ENCODE data around the gene TSHZ2. TPM values are rescaled to one million over a fixed set of nuclear protein-coding genes. Genes with fewer than 3 reads are reported as not detected.

The TSHZ2 gene
- total and polyA plus RNA-seq, 2 of the 4 experiments (the other 2 are of a cell fraction): under 0.01 to 0.02 TPM

DNA sequence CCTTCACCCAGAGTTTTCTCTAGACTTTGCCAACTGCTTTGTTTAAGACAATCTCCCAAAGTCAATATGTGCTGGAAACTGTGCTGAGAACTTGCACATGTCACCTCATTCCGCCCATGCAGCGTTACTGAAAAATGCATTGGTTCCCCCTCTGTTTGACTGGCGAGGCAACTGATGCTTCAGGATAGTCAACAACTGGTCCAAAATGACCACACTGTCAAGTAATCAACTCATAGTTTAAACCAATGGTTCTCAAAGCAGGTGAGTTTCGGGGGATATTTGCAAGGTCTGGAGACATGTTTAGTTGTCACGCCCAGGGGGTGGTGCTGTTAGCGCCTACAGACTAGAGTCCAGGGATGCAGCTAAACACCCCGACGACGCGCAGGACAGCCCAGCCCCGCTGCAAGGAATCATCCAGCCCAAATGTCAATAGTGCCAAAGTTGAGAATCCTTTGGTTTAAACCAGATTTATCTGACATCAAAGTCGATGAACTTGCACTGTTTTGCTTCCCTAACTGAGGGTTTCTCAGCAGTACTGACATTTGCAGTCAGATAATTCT is 451.5 kb downstream of the TSHZ2 start:
- ATAC-seq (ENCODE audit: low read depth): no peak
- H3K9me3 ChIP-seq (ENCODE audit: control insufficient read depth, insufficient read depth, low read length): no peaks in the 10 kb centered on the region
- no peak overlapping the region for H4K5ac ChIP-seq (ENCODE audit: low read depth, low read length)
- H2BK20ac ChIP-seq (ENCODE audit: low read depth, low read length): no peak overlapping the region
- in situ Hi-C loops (cut with MboI; ENCODE audit: low sequenced_read_pairs) (no loop called here), intact Hi-C loops (cut with micrococcal nuclease) (no loop called here), dilution Hi-C loops (cut with HindIII; ENCODE audit: low sequenced_read_pairs, unreplicated experiment) (no loop called here)
- no peak overlapping the region for H3K4ac ChIP-seq (ENCODE audit: low read depth, low read length)
- no peak for DNase-seq
- no peak overlapping the region for H3K23ac ChIP-seq (ENCODE audit: low read depth, low read length)
- no peak overlapping the region for H2AK9ac ChIP-seq (replicated peaks; ENCODE audit: low read depth, low read length, poor library complexity)
- 82% methylated on average over 8 of the region's 12 CpGs; no CpG with 5 or more reads in 1 of the 2 experiments for WGBS, 2 experiments (ENCODE audit: extremely low coverage in 2 of 2, insufficient read length in 1 of 2)
- H3K36me3 ChIP-seq (ENCODE audit: control insufficient read depth, insufficient read depth, low read length): no peaks in the 10 kb centered on the region
- H4K20me1 ChIP-seq (ENCODE audit: insufficient read depth, low read length): no peaks in the 10 kb centered on the region
- H2BK120ac ChIP-seq (ENCODE audit: low read depth, low read length): no peak overlapping the region
- H4K91ac ChIP-seq (ENCODE audit: insufficient read depth, low read depth, low read length): no peak overlapping the region
- H3K56ac ChIP-seq (ENCODE audit: extremely low read depth, insufficient read depth, low read length): no peak overlapping the region
- no peaks in the 10 kb centered on the region for H3K4me1 ChIP-seq (ENCODE audit: control insufficient read depth, insufficient read depth, low read length)
- no peak overlapping the region for H2AFZ ChIP-seq (replicated peaks; ENCODE audit: low read length, poor library complexity)
- H2AK5ac ChIP-seq (ENCODE audit: low read depth, low read length): no peak overlapping the region
- no peaks in the 10 kb centered on the region for H3K79me1 ChIP-seq (ENCODE audit: low read depth in 1 of 2, low read length in 2 of 2)
- no TSS peak for BruUV-seq (replicated peaks)
- POLR2A ChIA-PET (ENCODE audit: unreplicated experiment): no interaction called here
- H3K18ac ChIP-seq (ENCODE audit: low read depth, low read length): no peak overlapping the region
- H3K14ac ChIP-seq (replicated peaks; ENCODE audit: low read depth, low read length): no peak overlapping the region
- no peak overlapping the region for H3K27ac ChIP-seq (ENCODE audit: insufficient read depth, low read length)
- no peak overlapping the region for H3K4me2 ChIP-seq (ENCODE audit: low read depth, low read length)
- TF ChIP-seq RAD21 (IDR thresholded peaks at IDR 0.05; ENCODE audit: low read length): no peak
- TF ChIP-seq BHLHE40 (IDR thresholded peaks at IDR 0.05; ENCODE audit: low read depth, low read length): no peak
- TF ChIP-seq MAZ (IDR thresholded peaks at IDR 0.05; ENCODE audit: borderline replicate concordance, low read depth, low read length): no peak
- TF ChIP-seq CHD1 (IDR thresholded peaks at IDR 0.05; ENCODE audit: low read depth, low read length): no peak
- no peak for TF ChIP-seq NFE2L2 (IDR thresholded peaks at IDR 0.05; ENCODE audit: low read depth, low read length)
- no peak for TF ChIP-seq MAFK (IDR thresholded peaks at IDR 0.05; ENCODE audit: low read depth, low read length)
- no peak for TF ChIP-seq POLR2A (IDR thresholded peaks at IDR 0.05; ENCODE audit: low read depth, low read length)
- no peak for TF ChIP-seq RFX5 (IDR thresholded peaks at IDR 0.05; ENCODE audit: low read depth, low read length)
- TF ChIP-seq CEBPB (IDR thresholded peaks at IDR 0.05; ENCODE audit: low read depth, low read length): no peak
- TF ChIP-seq, protein P1, sequence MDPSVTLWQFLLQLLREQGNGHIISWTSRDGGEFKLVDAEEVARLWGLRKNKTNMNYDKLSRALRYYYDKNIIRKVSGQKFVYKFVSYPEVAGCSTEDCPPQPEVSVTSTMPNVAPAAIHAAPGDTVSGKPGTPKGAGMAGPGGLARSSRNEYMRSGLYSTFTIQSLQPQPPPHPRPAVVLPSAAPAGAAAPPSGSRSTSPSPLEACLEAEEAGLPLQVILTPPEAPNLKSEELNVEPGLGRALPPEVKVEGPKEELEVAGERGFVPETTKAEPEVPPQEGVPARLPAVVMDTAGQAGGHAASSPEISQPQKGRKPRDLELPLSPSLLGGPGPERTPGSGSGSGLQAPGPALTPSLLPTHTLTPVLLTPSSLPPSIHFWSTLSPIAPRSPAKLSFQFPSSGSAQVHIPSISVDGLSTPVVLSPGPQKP (IDR thresholded peaks at IDR 0.05; ENCODE audit: borderline replicate concordance, low read depth, low read length): no peak
- no peak overlapping the region for H4K8ac ChIP-seq (ENCODE audit: low read depth in 2 of 2, low read length in 2 of 2)
- H2BK15ac ChIP-seq (ENCODE audit: low read depth, low read length): no peak overlapping the region
- H2BK5ac ChIP-seq (ENCODE audit: low read depth, low read length, poor library complexity, severe bottlenecking): no peak overlapping the region
- CTCF ChIA-PET: no interaction called here
- no peak overlapping the region for H3K4me3 ChIP-seq (ENCODE audit: insufficient read depth, low read depth, low read length)
- H3K9ac ChIP-seq (ENCODE audit: low read depth, low read length): no peak overlapping the region
- no peaks in the 10 kb centered on the region for H3K9me1 ChIP-seq (ENCODE audit: insufficient read depth, low read length)
- no peaks in the 10 kb centered on the region for H3K27me3 ChIP-seq (ENCODE audit: control insufficient read depth, insufficient read depth, low read length)

Data from IMR-90 (cell line).